Measurements from ENCODE around the gene LAPTM4A. TPM values are rescaled to one million over a fixed set of nuclear protein-coding genes. Genes with fewer than 3 reads are reported as not detected.

Gene LAPTM4A
- total RNA-seq, 2 donors from 2014 or later = 145 TPM

DNA sequence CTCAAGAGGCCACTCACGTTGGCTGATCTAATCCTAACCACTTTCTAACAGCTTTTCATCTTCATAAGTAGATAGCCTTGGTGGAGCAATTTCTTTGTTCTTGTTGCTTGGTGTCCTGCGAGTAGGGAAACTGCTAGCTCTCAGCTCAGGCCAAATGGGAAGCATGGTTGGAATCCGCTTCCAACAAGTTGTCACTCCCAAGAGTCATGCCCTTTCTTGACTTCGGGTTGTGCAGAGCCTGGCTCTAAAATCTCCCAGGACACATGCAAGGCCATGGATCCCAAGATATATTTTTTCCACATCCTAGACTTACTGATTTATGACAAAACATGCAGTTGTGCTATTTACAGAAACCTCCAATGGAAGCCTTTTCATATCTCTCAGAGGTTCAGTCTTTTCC, 31.7 kb downstream of the LAPTM4A start:
- Histone ChIP-seq H3K9me3 (no peaks in the 10 kb centered on the region), H3K27me3 (no peaks in the 10 kb centered on the region), H3K36me3 (no peaks in the 10 kb centered on the region), H3K27ac (no peak overlapping the region), H3K4me1 (no peaks in the 10 kb centered on the region), H3K4me3 (no peak overlapping the region)
- TF ChIP-seq, protein P1, sequence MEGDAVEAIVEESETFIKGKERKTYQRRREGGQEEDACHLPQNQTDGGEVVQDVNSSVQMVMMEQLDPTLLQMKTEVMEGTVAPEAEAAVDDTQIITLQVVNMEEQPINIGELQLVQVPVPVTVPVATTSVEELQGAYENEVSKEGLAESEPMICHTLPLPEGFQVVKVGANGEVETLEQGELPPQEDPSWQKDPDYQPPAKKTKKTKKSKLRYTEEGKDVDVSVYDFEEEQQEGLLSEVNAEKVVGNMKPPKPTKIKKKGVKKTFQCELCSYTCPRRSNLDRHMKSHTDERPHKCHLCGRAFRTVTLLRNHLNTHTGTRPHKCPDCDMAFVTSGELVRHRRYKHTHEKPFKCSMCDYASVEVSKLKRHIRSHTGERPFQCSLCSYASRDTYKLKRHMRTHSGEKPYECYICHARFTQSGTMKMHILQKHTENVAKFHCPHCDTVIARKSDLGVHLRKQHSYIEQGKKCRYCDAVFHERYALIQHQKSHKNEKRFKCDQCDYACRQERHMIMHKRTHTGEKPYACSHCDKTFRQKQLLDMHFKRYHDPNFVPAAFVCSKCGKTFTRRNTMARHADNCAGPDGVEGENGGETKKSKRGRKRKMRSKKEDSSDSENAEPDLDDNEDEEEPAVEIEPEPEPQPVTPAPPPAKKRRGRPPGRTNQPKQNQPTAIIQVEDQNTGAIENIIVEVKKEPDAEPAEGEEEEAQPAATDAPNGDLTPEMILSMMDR (IDR thresholded peaks at IDR 0.05) = no peak
- no peak for DNase-seq (ENCODE audit: low spot score)

DNA sequence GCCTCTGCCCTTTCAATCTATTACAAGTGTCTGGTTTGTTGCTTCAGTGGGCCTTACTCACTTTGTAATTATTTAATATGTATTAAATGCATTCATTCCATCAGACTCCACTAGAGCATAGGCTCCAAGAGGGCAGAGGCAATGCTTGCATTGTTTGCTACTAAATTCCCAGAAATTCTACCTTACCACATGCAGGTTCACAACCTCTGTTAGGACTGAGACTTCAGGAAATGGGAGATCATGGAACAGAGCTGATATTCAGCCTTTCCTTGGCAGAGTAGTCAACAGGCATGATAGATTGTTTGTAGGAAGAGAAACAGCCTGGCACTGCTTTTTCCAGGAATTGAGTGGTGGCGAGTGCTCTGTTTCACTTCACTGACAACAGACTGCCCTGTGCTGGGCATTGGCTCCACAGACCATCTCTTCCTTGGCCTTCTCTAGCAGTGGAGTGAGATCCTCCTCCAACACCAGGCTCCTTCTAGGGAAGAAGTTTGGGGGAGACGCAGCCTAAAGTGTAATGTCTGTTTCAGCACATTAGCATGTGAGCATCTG, 32.8 kb downstream of the LAPTM4A start:
- H3K4me1 ChIP-seq = no peaks in the 10 kb centered on the region
- H3K9me3 ChIP-seq = no peaks in the 10 kb centered on the region
- no peaks in the 10 kb centered on the region for H3K36me3 ChIP-seq
- no peak overlapping the region for H3K4me3 ChIP-seq
- no peaks in the 10 kb centered on the region for H3K27me3 ChIP-seq
- H3K27ac ChIP-seq = no peak overlapping the region
- no peak for DNase-seq (ENCODE audit: low spot score)
- TF ChIP-seq, protein P1 (IDR thresholded peaks at IDR 0.05) = no peak

DNA sequence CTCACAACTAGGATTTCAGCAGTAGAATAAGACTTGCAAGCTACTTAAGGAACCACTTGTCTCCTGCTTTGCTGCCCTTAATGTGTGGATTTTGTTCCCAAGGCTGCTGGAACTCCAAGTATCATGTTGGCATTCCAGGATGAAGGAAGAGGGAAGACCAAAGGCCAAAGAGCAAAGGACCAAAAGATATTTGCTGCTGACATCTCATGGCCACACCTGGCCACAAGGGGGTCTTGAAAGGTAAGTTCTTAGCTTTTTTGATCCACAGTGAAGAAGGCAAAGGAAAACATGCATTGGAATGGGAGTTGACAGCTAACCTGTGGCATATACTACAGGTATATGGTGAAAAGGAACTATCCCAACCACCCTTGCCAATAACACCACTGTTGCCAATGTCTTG, 35.1 kb downstream of the LAPTM4A start:
- TF ChIP-seq, protein P1 (IDR thresholded peaks at IDR 0.05) = no peak
- Histone ChIP-seq H3K36me3 (no peaks in the 10 kb centered on the region), H3K4me1 (peaks cover 0 to 5% of the 10 kb centered on the region in 2 donors), H3K4me3 (no peak overlapping the region), H3K27me3 (peaks cover 0 to 3% of the 10 kb centered on the region in 2 donors), H3K9me3 (no peaks in the 10 kb centered on the region), H3K27ac (no peak overlapping the region)
- no peak for DNase-seq (ENCODE audit: low spot score)

DNA sequence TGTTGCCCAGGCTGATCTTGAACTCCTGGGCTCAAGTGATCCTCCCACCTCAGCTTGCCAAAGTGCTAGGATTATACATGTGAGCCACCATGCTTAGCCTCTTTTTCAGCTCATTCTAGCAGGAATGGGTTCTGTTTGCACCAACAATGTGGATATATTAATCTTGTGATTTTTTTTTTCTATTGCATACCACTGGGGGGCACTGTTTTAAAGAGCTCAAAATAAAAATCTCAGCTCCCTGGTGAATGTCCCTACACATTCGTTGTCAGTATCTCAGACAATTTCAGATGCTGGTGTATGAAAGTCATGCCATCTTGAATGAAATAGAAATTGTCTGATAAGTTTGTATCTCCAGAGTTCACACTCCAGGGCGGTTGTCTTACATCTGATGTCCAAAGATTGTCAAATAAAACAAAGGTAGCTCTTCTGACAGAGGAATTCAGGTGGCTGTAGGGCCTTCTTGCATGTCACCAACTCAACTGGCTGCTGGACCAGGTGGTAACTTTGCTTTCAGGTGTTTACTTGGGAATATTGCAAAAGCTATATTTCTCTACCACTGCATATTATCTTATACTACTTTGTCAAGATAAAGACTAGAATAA, 35.8 kb downstream of the LAPTM4A start:
- Histone ChIP-seq H3K27ac (no peak overlapping the region), H3K36me3 (no peaks in the 10 kb centered on the region), H3K9me3 (no peaks in the 10 kb centered on the region), H3K4me1 (peaks cover 0 to 5% of the 10 kb centered on the region in 2 donors), H3K4me3 (no peak overlapping the region), H3K27me3 (peaks cover 0 to 3% of the 10 kb centered on the region in 2 donors)
- TF ChIP-seq, protein P1 (IDR thresholded peaks at IDR 0.05) = peak; percentile 40 to 80
- DNase-seq (ENCODE audit: low spot score) = no peak

DNA sequence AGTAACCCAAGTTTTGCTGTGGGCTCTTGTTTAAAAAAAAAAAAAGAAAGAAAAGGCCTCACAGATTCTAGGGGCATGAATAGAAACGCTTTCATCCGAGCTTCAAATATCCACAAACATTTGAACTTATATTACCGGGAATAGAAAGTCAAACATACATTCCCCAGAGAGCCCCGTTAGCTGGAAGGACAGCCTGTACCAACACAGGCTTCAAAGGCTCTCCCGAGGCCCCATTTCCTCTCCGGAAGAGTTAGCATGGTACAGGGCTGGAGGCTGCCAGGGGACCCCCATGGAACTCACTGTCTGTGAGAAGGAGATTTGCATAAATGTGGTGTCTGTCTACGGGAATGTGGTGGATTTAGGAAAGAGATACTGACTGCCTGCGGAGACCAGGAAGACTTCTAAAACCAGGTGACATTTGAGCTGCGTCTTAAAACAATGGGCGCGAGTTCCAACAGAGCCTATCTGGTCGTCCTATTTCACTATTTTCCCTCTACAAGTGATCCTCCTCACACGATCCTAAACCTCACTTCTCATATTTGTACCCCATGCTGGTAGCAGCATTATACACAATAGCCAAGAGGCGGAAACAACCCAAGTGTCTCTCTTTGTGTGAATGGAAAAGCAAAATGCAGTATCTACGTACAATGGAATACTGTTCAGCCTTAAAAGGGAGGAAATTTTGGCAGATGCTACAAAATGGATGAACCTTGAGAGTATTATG, 38.1 kb downstream of the LAPTM4A start:
- no peak for DNase-seq (ENCODE audit: low spot score)
- Histone ChIP-seq H3K27me3 (peaks cover 0 to 3% of the 10 kb centered on the region in 2 donors), H3K4me3 (peak overlapping the region; percentile 56 to 62), H3K36me3 (no peaks in the 10 kb centered on the region), H3K9me3 (no peaks in the 10 kb centered on the region), H3K27ac (peak overlapping the region; percentile 1 to 51), H3K4me1 (peaks cover 0 to 5% of the 10 kb centered on the region in 2 donors)
- TF ChIP-seq, protein P1 (IDR thresholded peaks at IDR 0.05) = no peak
